ENCODE measurements around the gene LMO7.
"Not testable (repeated sequence)": the region's sequence is repeated elsewhere in the genome, so short reads cannot be mapped to it uniquely, and the experiment has no call there.

Gene LMO7

GRCh38 chr13:75647126-75647784, 11.1 kb downstream of the LMO7 start:
- no peak for DNase-seq (ENCODE audit: low read depth, low spot score)

GRCh38 chr13:75648446-75648845, 12.3 kb downstream of the LMO7 start:
- no peak for DNase-seq (ENCODE audit: low read depth, low spot score)

- DNase-seq (ENCODE audit: low read depth, low spot score): no peak
These were observed 14.9 kb downstream of the LMO7 start for GRCh38 chr13:75651013-75651412.

- no peak for DNase-seq (ENCODE audit: low read depth, low spot score)
These were observed 16.6 kb downstream of the LMO7 start for GRCh38 chr13:75652726-75653125.

GRCh38 chr13:75656425-75656989, 20.4 kb downstream of the LMO7 start:
- DNase-seq (ENCODE audit: low read depth, low spot score): no peak

GRCh38 chr13:75657111-75657510, 21.0 kb downstream of the LMO7 start:
- DNase-seq (ENCODE audit: low read depth, low spot score): no peak

GRCh38 chr13:75660694-75661093, 24.6 kb downstream of the LMO7 start:
- no peak for DNase-seq (ENCODE audit: low read depth, low spot score)

- DNase-seq (ENCODE audit: low read depth, low spot score): no peak
These were observed 25.3 kb downstream of the LMO7 start for GRCh38 chr13:75661443-75661842.

GRCh38 chr13:75666646-75667351, 30.7 kb downstream of the LMO7 start:
- no peak for DNase-seq (ENCODE audit: low read depth, low spot score)

- DNase-seq (ENCODE audit: low read depth, low spot score): no peak
These were observed 33.6 kb downstream of the LMO7 start for GRCh38 chr13:75669706-75670105.

GRCh38 chr13:75670496-75670895, 34.4 kb downstream of the LMO7 start:
- no peak for DNase-seq (ENCODE audit: low read depth, low spot score)

- DNase-seq (ENCODE audit: low read depth, low spot score): no peak
These were observed 39.3 kb downstream of the LMO7 start for GRCh38 chr13:75675421-75675820.

- DNase-seq (ENCODE audit: low read depth, low spot score): no peak
These were observed 43.3 kb downstream of the LMO7 start for GRCh38 chr13:75679459-75679858.

GRCh38 chr13:75680251-75680650, 44.1 kb downstream of the LMO7 start:
- not testable (repeated sequence) for DNase-seq (ENCODE audit: low read depth, low spot score)

- DNase-seq (ENCODE audit: low read depth, low spot score): no peak
These were observed 46.2 kb downstream of the LMO7 start for GRCh38 chr13:75682326-75682725.

- DNase-seq (ENCODE audit: low read depth, low spot score): no peak
These were observed 49.1 kb downstream of the LMO7 start for GRCh38 chr13:75685239-75685697.

- no peak for DNase-seq (ENCODE audit: low read depth, low spot score)
These were observed 51.1 kb downstream of the LMO7 start for GRCh38 chr13:75687150-75687763.

GRCh38 chr13:75689686-75690085, 53.6 kb downstream of the LMO7 start:
- DNase-seq (ENCODE audit: low read depth, low spot score): no peak

GRCh38 chr13:75690607-75691006, 54.5 kb downstream of the LMO7 start:
- no peak for DNase-seq (ENCODE audit: low read depth, low spot score)

- DNase-seq (ENCODE audit: low read depth, low spot score): no peak
These were observed 55.1 kb downstream of the LMO7 start for GRCh38 chr13:75691183-75691582.

GRCh38 chr13:75693227-75693626, 57.1 kb downstream of the LMO7 start:
- DNase-seq (ENCODE audit: low read depth, low spot score): no peak

- DNase-seq (ENCODE audit: low read depth, low spot score): no peak
These were observed 58.6 kb downstream of the LMO7 start for GRCh38 chr13:75694722-75695121.

- peak; percentile 43 for DNase-seq (ENCODE audit: low read depth, low spot score)
These were observed 59.8 kb downstream of the LMO7 start for GRCh38 chr13:75695908-75696307.

All from activated CD4-positive, CD25-positive, alpha-beta regulatory T cell treated with anti-CD3 and anti-CD28 coated beads, Interleukin-2, amount 50 U/mL, for 16 hours (primary cell).